Caco-2 (cell line): ENCODE data around the gene TMC2. TPM values are rescaled to one million over a fixed set of nuclear protein-coding genes. Genes with fewer than 3 reads are reported as not detected.

Experiments
- BruUV-seq: library from RNA; stranded (reverse); fragments of 400-500 nt; replicated peaks from 2 replicates; lab custom pipeline; 2021; lab: Mats Ljungman, UMichigan
- CTCF ChIA-PET: fragments of 300-600 bp; sonication (Branson Sonifier 250); formaldehyde crosslinking; loops from one replicate; lab custom pipeline; 2022; ENCODE audit warnings: antibody characterized with exemption; lab: Charles Lee
- POLR2A ChIA-PET: fragments of 300-600 bp; sonication (Branson Sonifier 250); formaldehyde crosslinking; loops from one replicate; lab custom pipeline; 2022; ENCODE audit warnings: antibody characterized with exemption; lab: Charles Lee
- DNase-seq, 2 experiments: peaks; one replicate each; pipeline versions ENCODE4 v3.0.0 to v3.0.0-alpha.2; 2020 to 2022
- H3K27me3 ChIP-seq: replicated peaks from 2 replicates; pipeline ENCODE4 v1.6.0; 2011; ENCODE audit warnings: low read length; ENCODE audit not compliant: control insufficient read depth, insufficient read depth
- H3K36me3 ChIP-seq: 2 replicates; pipeline ENCODE4 v1.5.1; 2011; ENCODE audit warnings: low read length; ENCODE audit not compliant: control insufficient read depth, insufficient read depth
- H3K4me1 ChIP-seq: fragments of 250-450 bp; sonication (Bioruptor Pico); 2 replicates; pipeline ENCODE4 v1.5.1; 2020; ENCODE audit warnings: mild to moderate bottlenecking
- H3K4me3 ChIP-seq: 2 replicates; pipeline ENCODE4 v1.5.1; 2011; ENCODE audit warnings: low read depth, mild to moderate bottlenecking, control low read depth, low read length
- H3K9me3 ChIP-seq: fragments of 250-450 bp; sonication (Bioruptor Pico); 2 replicates; pipeline ENCODE4 v1.5.1; 2020; ENCODE audit warnings: mild to moderate bottlenecking, moderate library complexity
- H3K27ac Mint-ChIP-seq: one replicate; pipeline ENCODE4 v1.8.0; 2022; ENCODE audit warnings: mixed read lengths; ENCODE audit not compliant: unreplicated experiment
- H3K27me3 Mint-ChIP-seq: one replicate; pipeline ENCODE4 v1.8.0; 2022; ENCODE audit warnings: mixed read lengths; ENCODE audit not compliant: insufficient read depth, unreplicated experiment
- H3K36me3 Mint-ChIP-seq: one replicate; pipeline ENCODE4 v1.8.0; 2022; ENCODE audit warnings: mild to moderate bottlenecking, mixed read lengths; ENCODE audit not compliant: insufficient read depth, unreplicated experiment
- H3K4me1 Mint-ChIP-seq: one replicate; pipeline ENCODE4 v1.8.0; 2022; ENCODE audit warnings: low read depth, mixed read lengths; ENCODE audit not compliant: unreplicated experiment
- H3K4me3 Mint-ChIP-seq: one replicate; pipeline ENCODE4 v1.8.0; 2022; ENCODE audit warnings: mild to moderate bottlenecking, moderate library complexity, mixed read lengths; ENCODE audit not compliant: unreplicated experiment
- H3K9me3 Mint-ChIP-seq: one replicate; pipeline ENCODE4 v1.8.0; 2022; ENCODE audit warnings: mixed read lengths; ENCODE audit not compliant: unreplicated experiment
- CTCF ChIP-seq, 2 experiments: fragments of 200-600 bp in 1 of 2; IDR thresholded peaks; 1 replicate in 1 of 2; 2 replicates in 1 of 2; pipeline versions ENCODE4 v1.5.1 to v1.8.0; 2011 to 2022; ENCODE audit warnings: antibody characterized with exemption in 1 of 2, control low read depth in 1 of 2, inconsistent platforms in 1 of 2, low read depth in 1 of 2, low read length in 1 of 2, mild to moderate bottlenecking in 1 of 2, moderate library complexity in 1 of 2; ENCODE audit not compliant: insufficient read depth in 1 of 2, severe bottlenecking in 1 of 2, unreplicated experiment in 1 of 2
- intact Hi-C: fragments of 100-400 bp; cut with micrococcal nuclease; formaldehyde crosslinking; loops from one replicate; pipeline ENCODE4 v1.10.0; 2022; ENCODE audit not compliant: unreplicated experiment
- total RNA-seq: library from RNA; stranded (reverse); gene quantifications from 2 replicates; pipeline ENCODE4 v1.2.3, GENCODE V29; 2022

The TMC2 gene
- total RNA-seq, 1 experiment from 2014 or later, result not detected

GRCh38 chr20:2610326-2610725 is 74.0 kb downstream of the TMC2 start:
- Mint-ChIP-seq H3K27me3 (peaks cover 10% of the 10 kb centered on the region), H3K9me3 (peaks cover 22% of the 10 kb centered on the region), H3K27ac (no peak overlapping the region), H3K4me3 (no peak overlapping the region), H3K4me1 (no peaks in the 10 kb centered on the region), H3K36me3 (no peaks in the 10 kb centered on the region)
- TF ChIP-seq CTCF (IDR thresholded peaks at IDR 0.05; ENCODE audit: insufficient read depth in 1 of 2, low read depth in 1 of 2, low read length in 1 of 2, severe bottlenecking in 1 of 2, unreplicated experiment in 1 of 2), result no peak
- H3K9me3 ChIP-seq, result peaks cover 12% of the 10 kb centered on the region; the same call in 1 of the 2 replicates
- intact Hi-C loops, result no loop called here
- POLR2A ChIA-PET, result no interaction called here
- CTCF ChIA-PET, result no interaction called here
- no TSS peak for BruUV-seq
- H3K4me1 ChIP-seq, result no peaks in the 10 kb centered on the region
- 0 out of 2 replicates have a peak, but pooled peaks cover 1% of the 10 kb centered on the region for H3K27me3 ChIP-seq
- DNase-seq, result no peak
- no peaks in the 10 kb centered on the region for H3K36me3 ChIP-seq
- H3K4me3 ChIP-seq, result no peak overlapping the region

GRCh38 chr20:2610941-2611720 is 74.8 kb downstream of the TMC2 start:
- Histone ChIP-seq H3K27me3 (0 out of 2 replicates have a peak, but pooled peaks cover 1% of the 10 kb centered on the region), H3K36me3 (no peaks in the 10 kb centered on the region), H3K4me3 (no peak overlapping the region), H3K9me3 (peaks cover 4% of the 10 kb centered on the region; the same call in 1 of the 2 replicates), H3K4me1 (no peaks in the 10 kb centered on the region)
- DNase-seq, result no peak
- intact Hi-C loops, result no loop called here
- peaks cover 22% of the 10 kb centered on the region for H3K9me3 Mint-ChIP-seq
- H3K36me3 Mint-ChIP-seq, result no peaks in the 10 kb centered on the region
- H3K4me1 Mint-ChIP-seq, result no peaks in the 10 kb centered on the region
- H3K4me3 Mint-ChIP-seq, result no peak overlapping the region
- CTCF ChIA-PET, result no interaction called here
- no TSS peak for BruUV-seq
- POLR2A ChIA-PET, result no interaction called here
- H3K27me3 Mint-ChIP-seq, result peaks cover 13% of the 10 kb centered on the region
- H3K27ac Mint-ChIP-seq, result no peak overlapping the region
- no peak for TF ChIP-seq CTCF (IDR thresholded peaks at IDR 0.05; ENCODE audit: insufficient read depth in 1 of 2, low read depth in 1 of 2, low read length in 1 of 2, severe bottlenecking in 1 of 2, unreplicated experiment in 1 of 2)

- H3K9me3 ChIP-seq, result no peaks in the 10 kb centered on the region; the same call in 1 of the 2 replicates
- H3K4me3 ChIP-seq, result no peak overlapping the region
- no TSS peak for BruUV-seq
- H3K4me3 Mint-ChIP-seq, result no peak overlapping the region
- TF ChIP-seq CTCF (IDR thresholded peaks at IDR 0.05; ENCODE audit: insufficient read depth in 1 of 2, low read depth in 1 of 2, low read length in 1 of 2, severe bottlenecking in 1 of 2, unreplicated experiment in 1 of 2), result no peak
- ChIA-PET POLR2A (no interaction called here), CTCF (no interaction called here)
- H3K27me3 ChIP-seq, result 0 out of 2 replicates have a peak, but pooled peaks cover 1% of the 10 kb centered on the region
- H3K4me1 Mint-ChIP-seq, result no peaks in the 10 kb centered on the region
- no peak for DNase-seq
- H3K27ac Mint-ChIP-seq, result no peak overlapping the region
- H3K36me3 ChIP-seq, result no peaks in the 10 kb centered on the region
- peaks cover 16% of the 10 kb centered on the region for H3K9me3 Mint-ChIP-seq
- H3K27me3 Mint-ChIP-seq, result peaks cover 16% of the 10 kb centered on the region
- H3K4me1 ChIP-seq, result no peaks in the 10 kb centered on the region
- H3K36me3 Mint-ChIP-seq, result no peaks in the 10 kb centered on the region
- intact Hi-C loops, result no loop called here
Observed at GRCh38 chr20:2612073-2612472, 75.7 kb downstream of the TMC2 start.
